HAP-1 (cell line): ENCODE data around the gene SLC2A11.
A peak's percentile ranks its signal among the peaks of the same experiment; 100 is the strongest.
"Not testable (repeated sequence)": the region's sequence is repeated elsewhere in the genome, so short reads cannot be mapped to it uniquely, and the experiment has no call there.

Experiments used
- DNase-seq, 2 experiments: peaks; one replicate each; pipeline ENCODE4 v3.0.0-alpha.2; 2016 to 2020; ENCODE audit warnings: low spot score in 2 of 2
- H3K27me3 ChIP-seq: fragments of 250-450 bp; sonication (Bioruptor Pico); 2 replicates; pipeline ENCODE4 v1.5.1; 2020; ENCODE audit warnings: low read depth, mild to moderate bottlenecking, moderate library complexity
- H3K36me3 ChIP-seq: fragments of 250-450 bp; sonication (Bioruptor Pico); replicated peaks from 2 replicates; pipeline ENCODE4 v1.5.1; 2020; ENCODE audit warnings: mild to moderate bottlenecking
- H3K4me1 ChIP-seq: fragments of 250-450 bp; sonication (Bioruptor Pico); 2 replicates; pipeline ENCODE4 v1.5.1; 2020; ENCODE audit warnings: mild to moderate bottlenecking
- H3K4me3 ChIP-seq: fragments of 250-450 bp; sonication (Bioruptor Pico); 2 replicates; pipeline ENCODE4 v1.5.1; 2020; ENCODE audit warnings: mild to moderate bottlenecking, moderate library complexity
- H3K9me3 ChIP-seq: fragments of 250-450 bp; sonication (Bioruptor Pico); 2 replicates; pipeline ENCODE4 v1.5.1; 2020; ENCODE audit warnings: mild to moderate bottlenecking, moderate library complexity
- in situ Hi-C: fragments of 300-500 bp; cut with MboI; formaldehyde crosslinking; loops from 3 replicates; pipeline ENCODE4 v1.14.3; 2020; ENCODE audit warnings: low sequenced_read_pairs, inconsistent platforms, mixed read lengths

Gene SLC2A11

GRCh38 chr22:23847991-23848864 lies 9.4 kb upstream of the SLC2A11 start:
- in situ Hi-C loops = no loop called here
- Histone ChIP-seq H3K4me1 (peaks cover 7% of the 10 kb centered on the region), H3K27me3 (no peaks in the 10 kb centered on the region), H3K36me3 (no peaks in the 10 kb centered on the region), H3K9me3 (no peaks in the 10 kb centered on the region), H3K4me3 (no peak overlapping the region)
- no peak for DNase-seq

- Histone ChIP-seq H3K4me1 (peaks cover 7% of the 10 kb centered on the region), H3K27me3 (no peaks in the 10 kb centered on the region)
- peak; percentile 78 to 95 for DNase-seq
These were observed 8.4 kb upstream of the SLC2A11 start for GRCh38 chr22:23849009-23850006.

GRCh38 chr22:23850136-23850611 lies 7.5 kb upstream of the SLC2A11 start:
- Histone ChIP-seq H3K9me3 (no peaks in the 10 kb centered on the region), H3K27me3 (no peaks in the 10 kb centered on the region), H3K4me1 (peaks cover 7% of the 10 kb centered on the region), H3K4me3 (no peak overlapping the region), H3K36me3 (no peaks in the 10 kb centered on the region)
- no peak for DNase-seq
- in situ Hi-C loops = no loop called here

More at GRCh38 chr22:23849009-23850006, 8.4 kb upstream of the SLC2A11 start:
- in situ Hi-C loops = no loop called here
- Histone ChIP-seq H3K36me3 (no peaks in the 10 kb centered on the region), H3K9me3 (no peaks in the 10 kb centered on the region), H3K4me3 (no peak overlapping the region; the same call in 1 of the 2 replicates)

- Histone ChIP-seq H3K4me3 (peak overlapping the region; percentile 49), H3K36me3 (no peaks in the 10 kb centered on the region), H3K9me3 (no peaks in the 10 kb centered on the region), H3K27me3 (no peaks in the 10 kb centered on the region), H3K4me1 (peaks cover 11% of the 10 kb centered on the region)
- DNase-seq = peak; percentile 46 to 71
- in situ Hi-C loops = no loop called here
These were observed 712 bp upstream of the SLC2A11 start for GRCh38 chr22:23856721-23857605.

- H3K9me3 ChIP-seq = no peaks in the 10 kb centered on the region
- H3K4me3 ChIP-seq = peak overlapping the region; percentile 49
- no peak for DNase-seq
- H3K36me3 ChIP-seq = no peaks in the 10 kb centered on the region
- in situ Hi-C loops = no loop called here
- H3K27me3 ChIP-seq = no peaks in the 10 kb centered on the region
- H3K4me1 ChIP-seq = peaks cover 11% of the 10 kb centered on the region
These were observed 775 bp downstream of the SLC2A11 start for GRCh38 chr22:23858484-23858815.

GRCh38 chr22:23859201-23859600 lies 1.5 kb downstream of the SLC2A11 start:
- Histone ChIP-seq H3K36me3 (no peaks in the 10 kb centered on the region), H3K27me3 (no peaks in the 10 kb centered on the region), H3K4me3 (no peak overlapping the region), H3K4me1 (peaks cover 11% of the 10 kb centered on the region), H3K9me3 (no peaks in the 10 kb centered on the region)
- no peak for DNase-seq
- in situ Hi-C loops = no loop called here

- peaks cover 11% of the 10 kb centered on the region for H3K4me1 ChIP-seq
- not testable (repeated sequence) for DNase-seq, H3K36me3 ChIP-seq, H3K9me3 ChIP-seq, H3K4me3 ChIP-seq, H3K27me3 ChIP-seq
- in situ Hi-C loops = loop anchor here (10.0 kb wide), 1 partner anchor 95 kb away; no protein-coding TSS in a partner anchor
These were observed 2.5 kb downstream of the SLC2A11 start for GRCh38 chr22:23860187-23860586.

- DNase-seq = peak; percentile 17 to 67
- H3K36me3 ChIP-seq = no peaks in the 10 kb centered on the region
- no peaks in the 10 kb centered on the region for H3K27me3 ChIP-seq
- in situ Hi-C loops = loop anchor here (10.0 kb wide), 1 partner anchor 93 kb away; no protein-coding TSS in a partner anchor
- no peak overlapping the region for H3K4me3 ChIP-seq
- H3K4me1 ChIP-seq = peaks cover 7% of the 10 kb centered on the region; the same call in 1 of the 2 replicates
- no peaks in the 10 kb centered on the region for H3K9me3 ChIP-seq
These were observed 4.4 kb downstream of the SLC2A11 start for GRCh38 chr22:23862103-23862502.

- not testable (repeated sequence) for H3K36me3 ChIP-seq, H3K27me3 ChIP-seq, H3K9me3 ChIP-seq, H3K4me1 ChIP-seq, DNase-seq, H3K4me3 ChIP-seq
- in situ Hi-C loops = loop anchor here (10.0 kb wide), 1 partner anchor 90 kb away; no protein-coding TSS in a partner anchor
These were observed 7.0 kb downstream of the SLC2A11 start for GRCh38 chr22:23864499-23865154.

GRCh38 chr22:23868580-23868979 lies 10.9 kb downstream of the SLC2A11 start:
- in situ Hi-C loops = loop anchor here (10.0 kb wide), 1 partner anchor 86 kb away; no protein-coding TSS in a partner anchor
- Histone ChIP-seq H3K9me3 (no peaks in the 10 kb centered on the region), H3K27me3 (no peaks in the 10 kb centered on the region), H3K36me3 (peaks cover 8% of the 10 kb centered on the region), H3K4me1 (no peaks in the 10 kb centered on the region), H3K4me3 (no peak overlapping the region)
- no peak for DNase-seq

GRCh38 chr22:23874871-23875270 lies 17.2 kb downstream of the SLC2A11 start:
- no peak overlapping the region for H3K4me3 ChIP-seq
- DNase-seq = no peak
- no peaks in the 10 kb centered on the region for H3K27me3 ChIP-seq
- no peaks in the 10 kb centered on the region for H3K4me1 ChIP-seq
- H3K36me3 ChIP-seq = peaks cover 2% of the 10 kb centered on the region
- in situ Hi-C loops = no loop called here
- H3K9me3 ChIP-seq = no peaks in the 10 kb centered on the region

- no peaks in the 10 kb centered on the region for H3K4me1 ChIP-seq
- H3K9me3 ChIP-seq = no peaks in the 10 kb centered on the region
- H3K27me3 ChIP-seq = no peaks in the 10 kb centered on the region
- H3K36me3 ChIP-seq = peaks cover 2% of the 10 kb centered on the region
- in situ Hi-C loops = no loop called here
- no peak for DNase-seq
- H3K4me3 ChIP-seq = no peak overlapping the region
These were observed 18.1 kb downstream of the SLC2A11 start for GRCh38 chr22:23875801-23876200.
